ENCODE results near the gene CHRNE.
"Not testable (repeated sequence)": the region's sequence is repeated elsewhere in the genome, so short reads cannot be mapped to it uniquely, and the experiment has no call there.

CHRNE gene

GRCh38 chr17:4887581-4887980, 15.3 kb downstream of the CHRNE start:
- DNase-seq (ENCODE audit: low read depth in 2 of 2) = no peak

- DNase-seq (ENCODE audit: low read depth in 2 of 2) = no peak
These were observed 16.1 kb downstream of the CHRNE start for GRCh38 chr17:4886830-4887229.

GRCh38 chr17:4884489-4884888, 18.4 kb downstream of the CHRNE start:
- DNase-seq (ENCODE audit: low read depth in 2 of 2) = no peak

GRCh38 chr17:4881761-4882555, 20.9 kb downstream of the CHRNE start:
- peak; percentile 56 to 58 for DNase-seq (ENCODE audit: low read depth in 2 of 2)

GRCh38 chr17:4880857-4881256, 22.0 kb downstream of the CHRNE start:
- DNase-seq (ENCODE audit: low read depth in 2 of 2) = no peak

GRCh38 chr17:4879601-4880000, 23.3 kb downstream of the CHRNE start:
- no peak for DNase-seq (ENCODE audit: low read depth in 2 of 2)

GRCh38 chr17:4877089-4877488, 25.8 kb downstream of the CHRNE start:
- no peak for DNase-seq (ENCODE audit: low read depth in 2 of 2)

- no peak for DNase-seq (ENCODE audit: low read depth in 2 of 2)
These were observed 30.1 kb downstream of the CHRNE start for GRCh38 chr17:4872786-4873185.

GRCh38 chr17:4870855-4871254, 32.0 kb downstream of the CHRNE start:
- DNase-seq (ENCODE audit: low read depth in 2 of 2) = no peak

GRCh38 chr17:4869058-4869998, 33.6 kb downstream of the CHRNE start:
- not testable (repeated sequence) for DNase-seq (ENCODE audit: low read depth in 2 of 2)

GRCh38 chr17:4867535-4867934, 35.4 kb downstream of the CHRNE start:
- DNase-seq (ENCODE audit: low read depth in 2 of 2) = not testable (repeated sequence)

GRCh38 chr17:4863321-4863720, 39.6 kb downstream of the CHRNE start:
- no peak for DNase-seq (ENCODE audit: low read depth in 2 of 2)

GRCh38 chr17:4862720-4863119, 40.2 kb downstream of the CHRNE start:
- no peak for DNase-seq (ENCODE audit: low read depth in 2 of 2)

- no peak for DNase-seq (ENCODE audit: low read depth in 2 of 2)
These were observed 41.8 kb downstream of the CHRNE start for GRCh38 chr17:4861052-4861451.

GRCh38 chr17:4860651-4861050, 42.2 kb downstream of the CHRNE start:
- DNase-seq (ENCODE audit: low read depth in 2 of 2) = no peak

- DNase-seq (ENCODE audit: low read depth in 2 of 2) = no peak
These were observed 42.9 kb downstream of the CHRNE start for GRCh38 chr17:4859816-4860625.

- DNase-seq (ENCODE audit: low read depth in 2 of 2) = no peak
These were observed 44.0 kb downstream of the CHRNE start for GRCh38 chr17:4858882-4859260.

- no peak for DNase-seq (ENCODE audit: low read depth in 2 of 2)
These were observed 44.6 kb downstream of the CHRNE start for GRCh38 chr17:4858068-4858881.

GRCh38 chr17:4857347-4857746, 45.6 kb downstream of the CHRNE start:
- DNase-seq (ENCODE audit: low read depth in 2 of 2) = not testable (repeated sequence)

GRCh38 chr17:4856937-4857314, 46.0 kb downstream of the CHRNE start:
- DNase-seq (ENCODE audit: low read depth in 2 of 2) = no peak

- DNase-seq (ENCODE audit: low read depth in 2 of 2) = no peak
These were observed 46.5 kb downstream of the CHRNE start for GRCh38 chr17:4856271-4856936.
